ENCODE data around the gene PSMC1.

- no peak for TF ChIP-seq CTCF (IDR thresholded peaks at IDR 0.05; ENCODE audit: low read length)
- TF ChIP-seq EZH2 (optimal IDR thresholded peaks at IDR 0.05; ENCODE audit: low read depth, low read length): no peak
Observed at GRCh38 chr14:90290337-90291011, 34.1 kb downstream of the PSMC1 start.
